GM12892 (cell line): ENCODE results near the gene FHOD1.

Experiments
- DNase-seq: peaks from one replicate; pipeline ENCODE4 v3.0.0; 2011; ENCODE audit not compliant: insufficient read length
- FAIRE-seq: peaks from 2 replicates; lab custom pipeline; 2011; peaks lifted over from hg19 to GRCh38; lab: Jason Lieb, UNC
- POLR2A ChIP-seq: IDR thresholded peaks from 2 replicates; pipeline ENCODE4 v1.6.1; 2011; ENCODE audit warnings: low read depth, low read length, control low read depth
- POLR2AphosphoS5 ChIP-seq: IDR thresholded peaks from 2 replicates; pipeline ENCODE4 v1.6.1; 2011; ENCODE audit warnings: low read depth, low read length, control low read depth
- TAF1 ChIP-seq: IDR thresholded peaks from 2 replicates; pipeline ENCODE4 v1.6.1; 2011; ENCODE audit warnings: low read depth, mild to moderate bottlenecking, control low read depth, low read length, borderline replicate concordance

Gene FHOD1

DNA sequence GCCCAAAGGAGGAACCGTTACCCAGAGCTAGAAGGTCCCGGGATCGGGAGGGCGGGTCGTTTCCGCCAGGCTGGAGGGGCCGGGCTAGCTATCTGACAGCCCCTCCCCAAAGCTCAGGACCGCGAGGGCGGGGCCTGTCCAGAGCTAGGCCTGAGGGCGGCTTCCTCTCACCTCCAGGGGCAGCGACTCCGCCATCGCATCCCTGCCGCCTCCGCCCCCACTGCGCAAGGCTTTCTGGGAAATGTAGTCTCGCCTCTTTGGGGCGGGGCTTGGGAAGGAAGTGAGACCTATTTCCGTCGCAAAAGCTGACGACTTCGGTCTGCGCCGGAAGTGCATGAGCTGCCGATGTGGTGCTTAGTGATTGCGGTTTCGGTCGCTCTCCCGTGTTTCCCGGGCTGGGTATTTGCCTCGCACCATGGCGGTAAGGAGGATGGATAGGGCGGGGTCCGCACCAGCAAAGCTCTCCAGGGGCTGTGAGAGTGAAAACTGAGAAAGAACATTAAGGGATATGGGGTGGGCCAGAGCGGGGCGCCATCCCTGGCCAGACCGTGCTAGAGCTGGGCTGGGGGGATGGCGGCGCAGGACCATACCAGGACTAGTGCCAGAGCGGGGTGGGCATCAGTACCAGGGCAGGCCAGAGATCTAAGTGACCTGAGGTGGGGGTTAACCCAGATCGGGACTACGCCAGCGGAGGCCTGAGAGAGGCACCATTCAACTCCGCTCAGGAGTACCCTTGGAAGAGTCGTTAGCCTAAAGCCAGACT, 20.3 kb downstream of the FHOD1 start, which contains the start of gene TMEM208:
TMEM208 (plus strand) TSS at position 327 of the 763 bp plus-strand sequence; CDS start at position 416, 89 bp downstream.
- peak; percentile 98 for FAIRE-seq
- TF ChIP-seq POLR2A (peak; percentile 78), POLR2AphosphoS5 (peak; percentile 87), TAF1 (peak; percentile 67; the same call in 1 of the 2 replicates)
- DNase-seq, result peak; percentile 97

DNA sequence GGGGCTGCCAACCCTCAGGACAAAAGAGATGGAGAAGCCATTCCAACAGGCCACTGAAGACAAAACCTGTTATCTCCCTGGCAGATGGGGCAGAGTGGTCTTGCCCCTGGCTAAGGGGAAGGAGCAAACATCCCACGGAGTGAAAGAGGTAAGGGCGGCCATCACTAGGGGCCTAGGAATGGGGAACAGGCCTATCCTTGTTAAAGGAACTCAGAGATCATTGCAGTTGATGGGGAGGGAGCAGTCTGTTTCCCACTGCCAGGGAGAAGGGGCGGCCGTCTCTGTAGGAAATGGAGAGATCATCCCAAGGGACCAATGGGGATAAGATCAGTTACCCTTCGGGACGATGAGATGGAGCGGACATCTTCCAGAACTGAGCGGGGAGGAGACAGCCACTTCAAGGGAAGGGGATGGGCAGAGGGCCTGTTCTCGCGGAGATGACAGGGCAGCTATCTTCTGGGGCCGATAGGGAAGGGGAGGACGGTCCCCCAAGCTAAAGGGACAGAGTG, 20.9 kb downstream of the FHOD1 start:
- FAIRE-seq (no peak), DNase-seq (no peak)
- TF ChIP-seq POLR2AphosphoS5 (no peak), POLR2A (no peak), TAF1 (no peak)

GRCh38 chr16:67223992-67224391, 23.3 kb downstream of the FHOD1 start:
- TF ChIP-seq TAF1, result no peak
- TF ChIP-seq POLR2A, result no peak
- TF ChIP-seq POLR2AphosphoS5, result no peak
- DNase-seq, result no peak
- no peak for FAIRE-seq

GRCh38 chr16:67216612-67217490, 30.4 kb downstream of the FHOD1 start:
- FAIRE-seq (no peak), DNase-seq (no peak)
- TF ChIP-seq POLR2A (no peak), POLR2AphosphoS5 (no peak), TAF1 (no peak)

- TF ChIP-seq POLR2AphosphoS5 (no peak), POLR2A (no peak), TAF1 (no peak)
- DNase-seq (no peak), FAIRE-seq (no peak)
Observed at GRCh38 chr16:67215706-67216105, 31.6 kb downstream of the FHOD1 start.

DNA sequence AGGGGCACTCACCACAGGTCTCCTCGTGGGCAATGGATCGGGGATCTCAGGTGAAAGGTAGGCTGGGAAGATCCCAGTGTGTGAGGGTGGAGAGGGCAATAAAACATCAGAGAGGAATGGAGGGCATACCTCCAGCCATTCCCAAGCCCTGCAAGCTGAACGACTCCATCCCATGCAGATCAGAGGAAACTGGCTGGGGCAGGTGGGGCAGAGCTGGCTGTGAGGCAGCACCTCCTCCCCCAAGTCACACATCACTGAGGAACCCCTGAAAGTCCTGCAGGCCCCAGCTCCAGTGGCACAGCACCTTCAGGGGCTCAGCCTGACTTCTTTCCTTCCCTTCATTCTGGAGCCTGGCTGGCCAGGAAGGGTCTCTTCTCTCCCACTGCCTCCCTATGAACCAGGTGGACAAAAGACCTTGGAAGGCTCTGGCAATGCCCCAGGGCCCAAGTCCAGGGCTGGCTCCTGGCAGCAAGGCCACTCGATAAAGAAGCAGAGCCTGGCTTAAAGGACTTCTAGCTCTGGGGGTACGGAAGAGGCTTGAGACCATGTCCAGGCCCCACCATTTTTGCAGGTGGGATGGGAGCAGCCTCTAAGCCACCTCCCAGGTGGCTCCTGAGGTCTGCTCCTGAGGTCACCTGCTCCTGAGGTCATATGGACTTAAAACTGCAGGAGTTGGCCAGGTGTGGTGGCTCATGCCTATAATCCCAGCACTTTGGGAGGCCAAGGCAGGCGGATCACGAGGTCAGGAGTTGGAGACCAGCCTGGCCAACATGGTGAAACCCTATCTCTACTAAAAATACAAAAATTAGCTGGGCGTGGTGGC, 33.9 kb downstream of the FHOD1 start:
- FAIRE-seq (no peak), DNase-seq (no peak)
- TF ChIP-seq POLR2A, result no peak
- TF ChIP-seq TAF1, result no peak

- no peak for TF ChIP-seq POLR2A
- TF ChIP-seq POLR2AphosphoS5, result no peak
- no peak for TF ChIP-seq TAF1
- DNase-seq (no peak), FAIRE-seq (no peak)
Observed at GRCh38 chr16:67212766-67213165, 34.5 kb downstream of the FHOD1 start.

- no peak for TF ChIP-seq TAF1
- TF ChIP-seq POLR2A, result no peak
- TF ChIP-seq POLR2AphosphoS5, result no peak
- DNase-seq (no peak), FAIRE-seq (no peak)
Observed at GRCh38 chr16:67211674-67212073, 35.6 kb downstream of the FHOD1 start.

- FAIRE-seq, result no peak
- TF ChIP-seq POLR2A (no peak), TAF1 (no peak), POLR2AphosphoS5 (no peak)
- DNase-seq, result no peak
Observed at GRCh38 chr16:67210069-67210937, 37.0 kb downstream of the FHOD1 start.

GRCh38 chr16:67209565-67209964, 37.7 kb downstream of the FHOD1 start:
- no peak for FAIRE-seq
- TF ChIP-seq TAF1 (no peak), POLR2AphosphoS5 (no peak), POLR2A (no peak)

More at GRCh38 chr16:67209565-67209964, 37.7 kb downstream of the FHOD1 start:
- no peak for DNase-seq
